Spleen (tissue), 11 donors: ENCODE results near the gene TEX13D. TPM values are rescaled to one million over a fixed set of nuclear protein-coding genes. Genes with fewer than 3 reads are reported as not detected.
"Not testable (repeated sequence)": the region's sequence is repeated elsewhere in the genome, so short reads cannot be mapped to it uniquely, and the experiment has no call there.

ENCODE experiments used
- DNase-seq: peaks from one replicate; pipeline ENCODE4 v3.0.0-alpha.2; 2020
- H3K27ac ChIP-seq, 8 donors: fragments of 200-600 bp; sonication (generic) in 7 of 8; 1 replicate in 4 of 8; 2 replicates in 4 of 8; pipeline versions ENCODE4 v1.5.0 to v1.8.0; 2016 to 2021; ENCODE audit warnings: inconsistent platforms in 4 of 8, mild to moderate bottlenecking in 4 of 8, moderate library complexity in 1 of 8
- H3K27me3 ChIP-seq, 7 donors: fragments of 200-600 bp; sonication (generic) in 6 of 7; replicated peaks in 1 of 7; 1 replicate in 4 of 7; 2 replicates in 3 of 7; pipeline versions ENCODE4 v1.5.0 to v1.8.0; 2016 to 2021; ENCODE audit warnings: inconsistent platforms in 3 of 7, mild to moderate bottlenecking in 1 of 7
- H3K36me3 ChIP-seq, 6 donors: fragments of 200-600 bp; sonication (generic) in 5 of 6; 1 replicate in 4 of 6; 2 replicates in 2 of 6; pipeline versions ENCODE4 v1.5.0 to v1.8.0; 2016 to 2021; ENCODE audit warnings: inconsistent platforms in 2 of 6
- H3K4me1 ChIP-seq, 6 donors: fragments of 200-600 bp; sonication (generic) in 5 of 6; 1 replicate in 3 of 6; 2 replicates in 3 of 6; pipeline versions ENCODE4 v1.5.0 to v1.8.0; 2016 to 2021; ENCODE audit warnings: inconsistent platforms in 3 of 6
- H3K4me3 ChIP-seq, 8 donors: fragments of 200-600 bp; sonication (generic) in 7 of 8; 1 replicate in 4 of 8; 2 replicates in 4 of 8; pipeline versions ENCODE4 v1.5.0 to v1.8.0; 2016 to 2021; ENCODE audit warnings: inconsistent platforms in 4 of 8, mild to moderate bottlenecking in 4 of 8, moderate library complexity in 2 of 8
- H3K9me3 ChIP-seq, 8 donors: fragments of 200-600 bp; sonication (generic) in 7 of 8; 1 replicate in 4 of 8; 2 replicates in 4 of 8; pipeline versions ENCODE4 v1.5.0 to v1.8.0; 2016 to 2021; ENCODE audit warnings: inconsistent platforms in 4 of 8
- CTCF ChIP-seq, 11 experiments: fragments of 200-600 bp in 7 of 11; fragments of 450-650 bp in 4 of 11; sonication (generic) in 4 of 11; IDR thresholded peaks in 8 of 11; conservative IDR thresholded peaks in 3 of 11; 1 replicate in 7 of 11; 2 replicates in 4 of 11; pipeline versions ENCODE4 v1.4.0 to v1.8.0; 2016 to 2021; ENCODE audit warnings: antibody characterized with exemption in 11 of 11, inconsistent platforms in 4 of 11, mild to moderate bottlenecking in 1 of 11
- POLR2A ChIP-seq, 3 donors: fragments of 450-650 bp; IDR thresholded peaks; one replicate each; pipeline ENCODE4 v1.5.1; 2017; ENCODE audit warnings: antibody characterized with exemption in 3 of 3, mild to moderate bottlenecking in 1 of 3
- POLR2AphosphoS5 ChIP-seq, 3 donors: sonication (generic); formaldehyde crosslinking; IDR thresholded peaks; one replicate each; pipeline ENCODE4 v1.5.1; 2017; ENCODE audit warnings: antibody characterized with exemption in 3 of 3
- WGBS, 5 donors: extraction: QIAGEN DNeasy Blood & Tissue Kit in 3 of 5; methylation state at CpG; one replicate each; pipeline versions ENCODE4 v1.1.5 to v1.1.7; 2013 to 2018; 5-methylcytosine and 5-hydroxymethylcytosine counted together
- intact Hi-C: fragments of 100-400 bp; cut with DNase I; formaldehyde crosslinking; loops from one replicate; pipeline ENCODE4 v1.15.0; 2023; ENCODE audit warnings: low total_unique reads
- polyA plus RNA-seq, 3 donors: library from polyadenylated mRNA; stranded (reverse); fragments of 200-250 nt; gene quantifications; one replicate each; pipeline ENCODE4 v1.2.1, GENCODE V29; 2013
- total RNA-seq, 7 donors: library from RNA; depleted of rRNA in 3 of 7; stranded (reverse); fragments of >200 nt in 3 of 7; fragmentation: NEBNext Ultra II Directional in 4 of 7; extraction: Animal tissue kit (Norgen Biotek cat#: 25700) in 4 of 7; gene quantifications; one replicate each; pipeline versions ENCODE4 v1.1.0 to v1.2.1, GENCODE V29; 2016 to 2021
- donor health status: healthy with polysubstance abuse.
- donor health status: DM: no; HTN: no; CAD: no; lungs with moderate emphysema.
- donor health status: DM: no; HTN: no; CAD: no.
- donor health status: Bipolar disorder and iron deficiency.
- donor health status: healthy.
- donor health status: DM: no; HTN: no; CAD: no.
- donor health status: DM: yes; HTN: yes; CAD: no.

TEX13D gene
- total and polyA plus RNA-seq, 10 donors = 0.03 to 0.07 TPM; not detected in 8

- H3K27ac ChIP-seq = no peak overlapping the region
- H3K36me3 ChIP-seq = no peaks in the 10 kb centered on the region
- H3K4me3 ChIP-seq = no peak overlapping the region
- no peaks in the 10 kb centered on the region for H3K4me1 ChIP-seq
- H3K9me3 ChIP-seq = no peaks in the 10 kb centered on the region
- no peaks in the 10 kb centered on the region for H3K27me3 ChIP-seq
- TF ChIP-seq POLR2AphosphoS5 (IDR thresholded peaks at IDR 0.05) (no peak), CTCF (IDR thresholded peaks at IDR 0.05 in 8 of 11, conservative IDR thresholded peaks at IDR 0.05 in 3 of 11) (no peak), POLR2A (IDR thresholded peaks at IDR 0.05) (no peak)
- 73 to 81% (median 76%) methylated on average over 2 of the region's 2 CpGs for WGBS, 5 donors
- intact Hi-C loops = no loop called here
- DNase-seq = no peak
Observed at GRCh38 chrX:124307253-124307907, 25.1 kb upstream of the TEX13D start.

GRCh38 chrX:124325732-124326131, 6.7 kb upstream of the TEX13D start:
- intact Hi-C loops = no loop called here

GRCh38 chrX:124328765-124329164, 3.7 kb upstream of the TEX13D start:
- intact Hi-C loops = no loop called here
- no peaks in the 10 kb centered on the region for H3K36me3 ChIP-seq
- DNase-seq = no peak
- H3K27me3 ChIP-seq = no peaks in the 10 kb centered on the region
- no peak overlapping the region for H3K27ac ChIP-seq
- no peaks in the 10 kb centered on the region for H3K4me1 ChIP-seq
- WGBS, 5 donors = 50 to 94% (median 88%) methylated on average over 1 of the region's 1 CpG
- H3K4me3 ChIP-seq = no peak overlapping the region
- no peaks in the 10 kb centered on the region for H3K9me3 ChIP-seq
- TF ChIP-seq POLR2AphosphoS5 (IDR thresholded peaks at IDR 0.05) (no peak), POLR2A (IDR thresholded peaks at IDR 0.05) (no peak), CTCF (IDR thresholded peaks at IDR 0.05 in 8 of 11, conservative IDR thresholded peaks at IDR 0.05 in 3 of 11) (no peak)

More at GRCh38 chrX:124325732-124326131, 6.7 kb upstream of the TEX13D start:
- no peaks in the 10 kb centered on the region for H3K36me3 ChIP-seq
- no peaks in the 10 kb centered on the region for H3K4me1 ChIP-seq
- no peak overlapping the region for H3K4me3 ChIP-seq
- H3K9me3 ChIP-seq = no peaks in the 10 kb centered on the region
- H3K27ac ChIP-seq = no peak overlapping the region
- TF ChIP-seq POLR2A (IDR thresholded peaks at IDR 0.05) = no peak
- no peak for DNase-seq
- no peaks in the 10 kb centered on the region for H3K27me3 ChIP-seq
- 45 to 71% (median 63%) methylated on average over 1 of the region's 1 CpG for WGBS, 5 donors

GRCh38 chrX:124333862-124334261, 1.4 kb downstream of the TEX13D start:
- 68 to 87% (median 74%) methylated on average over 5 to 6 of the region's 6 CpGs; no CpG with 5 or more reads in 1 of the 5 donors for WGBS, 5 donors
- H3K27me3 ChIP-seq = no peaks in the 10 kb centered on the region
- TF ChIP-seq POLR2A (IDR thresholded peaks at IDR 0.05) (no peak), POLR2AphosphoS5 (IDR thresholded peaks at IDR 0.05) (no peak), CTCF (IDR thresholded peaks at IDR 0.05 in 8 of 11, conservative IDR thresholded peaks at IDR 0.05 in 3 of 11) (no peak)
- H3K9me3 ChIP-seq = no peaks in the 10 kb centered on the region
- no peak overlapping the region for H3K4me3 ChIP-seq
- H3K4me1 ChIP-seq = no peaks in the 10 kb centered on the region
- intact Hi-C loops = no loop called here
- no peak for DNase-seq
- no peaks in the 10 kb centered on the region for H3K36me3 ChIP-seq
- H3K27ac ChIP-seq = no peak overlapping the region

- 67 to 100% (median 79%) methylated on average over 1 to 2 of the region's 2 CpGs for WGBS, 5 donors
- intact Hi-C loops = not testable (repeated sequence)
Observed at GRCh38 chrX:124334555-124334954, 2.1 kb downstream of the TEX13D start.

More at GRCh38 chrX:124334555-124334954, 2.1 kb downstream of the TEX13D start:
- not testable (repeated sequence) for H3K27me3 ChIP-seq, H3K9me3 ChIP-seq, H3K27ac ChIP-seq, H3K4me3 ChIP-seq, H3K4me1 ChIP-seq, DNase-seq, H3K36me3 ChIP-seq
